ENCODE results near the gene DIPK1B.

DNA sequence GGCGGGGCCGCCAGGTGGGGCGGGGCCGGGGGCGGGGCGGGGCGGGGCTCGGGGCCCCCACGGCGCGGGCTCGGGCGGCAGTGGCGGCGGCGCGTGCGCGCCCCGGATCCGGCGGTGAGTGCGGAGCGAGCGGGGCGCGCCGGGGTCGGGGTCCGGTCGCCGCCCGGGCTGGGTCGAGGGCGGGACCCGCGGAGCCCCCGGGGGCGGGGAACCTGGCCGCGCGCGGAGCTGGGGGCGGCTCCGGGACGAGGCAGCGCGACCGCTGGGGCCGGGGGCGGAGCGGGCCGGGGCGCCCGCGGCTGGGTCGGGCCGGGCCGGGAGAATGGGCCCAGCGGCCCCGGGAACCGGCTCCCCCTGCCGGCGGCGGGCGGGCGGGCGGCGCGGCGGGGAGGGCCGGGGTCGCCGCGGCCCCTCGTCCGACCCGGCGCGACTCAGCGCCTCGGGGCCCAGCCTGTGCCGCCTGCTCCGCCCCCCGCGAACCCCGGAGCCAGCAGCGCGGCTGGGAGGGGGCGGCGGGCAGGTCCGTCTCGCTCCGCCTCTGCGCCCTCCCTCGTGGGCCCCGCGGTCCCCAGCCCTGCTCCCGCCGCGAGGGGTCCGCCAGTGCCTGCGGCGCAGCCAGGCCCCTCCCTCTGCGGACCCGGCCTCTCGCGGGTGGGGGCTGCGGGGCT is 46.5 kb upstream of the DIPK1B start:
- TF ChIP-seq, protein P1, sequence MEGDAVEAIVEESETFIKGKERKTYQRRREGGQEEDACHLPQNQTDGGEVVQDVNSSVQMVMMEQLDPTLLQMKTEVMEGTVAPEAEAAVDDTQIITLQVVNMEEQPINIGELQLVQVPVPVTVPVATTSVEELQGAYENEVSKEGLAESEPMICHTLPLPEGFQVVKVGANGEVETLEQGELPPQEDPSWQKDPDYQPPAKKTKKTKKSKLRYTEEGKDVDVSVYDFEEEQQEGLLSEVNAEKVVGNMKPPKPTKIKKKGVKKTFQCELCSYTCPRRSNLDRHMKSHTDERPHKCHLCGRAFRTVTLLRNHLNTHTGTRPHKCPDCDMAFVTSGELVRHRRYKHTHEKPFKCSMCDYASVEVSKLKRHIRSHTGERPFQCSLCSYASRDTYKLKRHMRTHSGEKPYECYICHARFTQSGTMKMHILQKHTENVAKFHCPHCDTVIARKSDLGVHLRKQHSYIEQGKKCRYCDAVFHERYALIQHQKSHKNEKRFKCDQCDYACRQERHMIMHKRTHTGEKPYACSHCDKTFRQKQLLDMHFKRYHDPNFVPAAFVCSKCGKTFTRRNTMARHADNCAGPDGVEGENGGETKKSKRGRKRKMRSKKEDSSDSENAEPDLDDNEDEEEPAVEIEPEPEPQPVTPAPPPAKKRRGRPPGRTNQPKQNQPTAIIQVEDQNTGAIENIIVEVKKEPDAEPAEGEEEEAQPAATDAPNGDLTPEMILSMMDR (IDR thresholded peaks at IDR 0.05): peak in 4 of 6 experiments; percentile 23 to 59 (median 40)
- TF ChIP-seq POLR2AphosphoS5 (IDR thresholded peaks at IDR 0.05) (no peak), POLR2A (IDR thresholded peaks at IDR 0.05) (no peak)
